Suppressor macrophage treated with lipopolysaccharide for 1 hour (primary cell): ENCODE data around the gene TFAP2E.
A peak's percentile ranks its signal among the peaks of the same experiment; 100 is the strongest.

Source experiments
- DNase-seq, 3 donors: peaks; one replicate each; pipeline ENCODE4 v3.0.0-alpha.2; 2020 to 2022

The TFAP2E gene

DNA sequence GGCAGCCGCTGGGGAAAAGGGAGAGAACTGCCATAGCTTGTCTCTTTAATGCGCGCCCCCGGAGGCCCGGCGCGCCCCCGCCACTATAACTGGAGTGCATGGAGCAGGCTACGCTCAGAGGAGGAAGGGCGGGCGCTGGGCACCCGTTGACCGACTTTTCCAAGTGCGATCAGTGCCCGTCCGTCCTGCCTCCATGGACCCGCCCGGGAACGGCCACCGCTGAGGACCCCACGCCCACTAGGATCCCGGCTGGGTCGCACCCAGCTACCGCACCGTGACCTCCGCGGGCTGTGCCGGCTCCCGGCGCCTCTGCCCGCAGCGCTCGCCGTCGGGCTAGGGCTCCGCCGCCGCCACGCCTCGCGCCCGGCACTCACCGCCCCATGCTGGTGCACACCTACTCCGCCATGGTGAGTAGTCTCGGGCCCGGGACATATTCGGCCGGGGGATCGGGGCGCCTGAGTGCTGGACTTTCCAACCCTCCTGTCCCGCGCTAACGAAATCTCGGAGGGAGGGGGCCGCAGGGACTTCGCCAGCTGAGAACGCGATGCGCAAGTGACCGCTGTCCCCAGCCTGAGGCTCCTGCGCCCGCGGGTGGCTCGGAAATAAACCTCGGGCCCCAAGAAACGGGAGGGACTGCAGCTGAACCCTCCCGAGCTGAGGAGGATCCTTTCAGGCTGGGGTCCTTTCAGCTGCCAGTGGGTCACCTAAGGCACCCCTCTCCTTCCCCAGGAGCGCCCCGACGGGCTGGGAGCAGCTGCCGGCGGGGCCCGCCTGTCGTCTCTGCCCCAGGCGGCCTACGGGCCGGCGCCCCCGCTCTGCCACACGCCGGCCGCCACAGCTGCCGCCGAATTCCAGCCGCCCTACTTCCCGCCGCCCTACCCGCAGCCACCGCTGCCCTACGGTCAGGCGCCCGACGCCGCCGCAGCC is at the start of gene TFAP2E:
TSS of gene TFAP2E (plus strand) at position 117 of the 927 bp plus-strand sequence. CDS start at position 381, 264 bp downstream.
- DNase-seq = peak; percentile 55 to 74 (median 63)

DNA sequence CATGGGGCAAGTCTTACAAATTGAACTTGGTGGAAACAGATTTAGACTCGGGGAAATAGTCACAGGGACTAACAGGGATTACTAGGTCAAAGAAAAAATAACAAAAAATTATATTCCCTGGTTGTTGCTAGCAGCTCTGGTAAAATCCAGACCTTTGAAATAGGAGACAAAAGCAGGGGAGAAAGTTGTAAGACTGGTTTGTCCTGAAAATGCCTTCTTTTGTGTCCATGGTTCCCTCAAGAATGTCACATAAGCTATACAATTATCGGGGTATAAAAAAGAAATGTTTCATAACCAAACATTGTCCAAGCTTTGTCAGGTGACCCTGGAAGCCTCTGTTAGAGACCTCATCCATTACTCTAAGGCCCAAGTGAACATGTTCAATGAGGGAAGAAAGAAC is 49.0 kb upstream of the TFAP2E start:
- no peak for DNase-seq

DNA sequence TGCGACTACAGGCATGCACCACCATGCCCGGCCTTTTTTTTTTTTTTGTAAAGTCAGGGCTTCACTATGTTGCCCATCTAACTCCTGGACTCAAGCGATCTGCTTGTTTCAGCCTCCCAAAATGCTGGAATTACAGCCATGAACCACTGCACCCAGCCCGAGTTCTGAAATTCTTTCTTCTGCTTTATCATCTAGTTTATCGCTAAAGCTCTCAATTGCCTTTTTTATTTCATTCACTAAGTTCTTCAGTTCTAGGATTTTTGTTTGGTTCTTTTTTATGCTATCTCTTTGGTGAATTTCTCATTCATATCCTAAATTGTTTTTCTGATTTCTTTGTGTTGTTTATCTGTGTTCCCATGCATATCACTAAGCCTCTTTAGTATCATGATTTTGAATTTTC is 42.9 kb upstream of the TFAP2E start:
- no peak for DNase-seq

DNA sequence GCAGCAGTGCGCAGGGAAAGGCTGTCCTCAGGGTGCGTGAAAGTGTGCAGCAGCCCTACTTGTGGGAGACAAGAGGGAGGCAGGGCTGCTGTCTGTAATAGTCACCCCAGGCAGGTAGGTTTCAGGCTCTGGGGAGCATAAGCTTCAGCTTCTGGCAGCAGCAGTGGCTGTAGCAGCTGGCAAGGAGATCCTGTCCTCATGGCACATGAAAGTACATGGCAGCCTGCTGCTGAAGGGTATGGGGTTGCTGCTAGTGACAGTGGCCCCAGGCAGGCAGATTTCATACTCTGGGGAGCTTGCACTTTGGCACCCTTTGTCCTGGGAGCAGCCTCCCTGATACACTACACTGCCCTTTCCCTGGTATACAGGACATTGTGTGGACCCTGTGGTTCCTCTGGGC is 42.2 kb upstream of the TFAP2E start:
- no peak for DNase-seq

DNA sequence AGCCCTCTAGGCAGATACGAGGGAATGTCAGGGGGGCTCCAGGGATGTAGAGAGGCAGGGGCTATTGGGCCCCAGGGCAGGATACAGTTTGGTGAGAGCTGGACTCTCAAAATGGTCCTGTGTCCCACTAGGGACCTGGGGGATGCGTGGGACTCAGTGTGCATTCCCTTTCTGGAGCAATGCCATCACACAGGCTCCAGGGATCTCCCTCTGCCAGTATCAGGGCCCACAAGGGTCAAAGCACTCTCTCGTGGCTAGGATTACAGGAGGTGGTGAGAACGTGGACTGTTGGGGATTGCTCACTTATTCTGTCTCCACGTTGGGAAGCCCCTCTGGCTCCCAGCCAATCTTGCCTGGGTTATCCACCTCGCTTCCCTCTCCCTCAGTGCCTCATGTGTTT is 41.7 kb upstream of the TFAP2E start:
- peak in 2 of 3 donors; percentile 22 to 31 for DNase-seq

DNA sequence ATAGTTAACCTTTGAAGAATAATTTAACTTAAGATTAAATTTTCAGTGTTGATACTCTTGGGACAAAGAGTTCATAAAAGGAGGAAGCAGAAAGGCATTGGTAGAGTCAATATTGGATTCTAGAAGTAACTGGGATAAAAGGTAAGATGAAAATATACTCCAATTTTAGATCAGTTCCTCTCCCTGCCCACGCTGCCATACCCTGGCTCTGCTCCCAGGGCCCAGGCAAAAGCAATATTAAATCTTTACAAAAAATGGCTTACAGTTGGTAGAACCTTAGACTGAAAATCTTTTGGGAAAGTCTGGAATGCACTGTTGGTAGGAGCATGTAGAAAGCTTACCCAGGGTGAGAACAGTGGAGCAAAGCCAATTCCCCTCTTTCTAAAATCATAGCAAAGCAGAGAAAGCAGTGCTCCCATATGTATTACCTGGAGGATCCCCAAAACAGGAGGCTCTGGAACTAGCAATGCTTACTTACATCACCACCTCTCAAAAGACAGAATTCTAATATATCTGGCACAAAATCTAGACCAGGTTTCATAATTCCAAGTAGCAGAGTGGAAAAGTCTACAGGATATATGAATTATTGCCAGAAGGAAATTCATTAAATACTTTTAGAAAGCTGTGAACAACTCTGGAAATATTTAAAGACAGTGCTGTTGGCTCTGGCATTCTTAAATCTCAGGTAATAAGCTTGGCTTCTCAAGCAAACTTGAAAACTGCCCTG is 40.5 kb upstream of the TFAP2E start:
- DNase-seq = no peak

DNA sequence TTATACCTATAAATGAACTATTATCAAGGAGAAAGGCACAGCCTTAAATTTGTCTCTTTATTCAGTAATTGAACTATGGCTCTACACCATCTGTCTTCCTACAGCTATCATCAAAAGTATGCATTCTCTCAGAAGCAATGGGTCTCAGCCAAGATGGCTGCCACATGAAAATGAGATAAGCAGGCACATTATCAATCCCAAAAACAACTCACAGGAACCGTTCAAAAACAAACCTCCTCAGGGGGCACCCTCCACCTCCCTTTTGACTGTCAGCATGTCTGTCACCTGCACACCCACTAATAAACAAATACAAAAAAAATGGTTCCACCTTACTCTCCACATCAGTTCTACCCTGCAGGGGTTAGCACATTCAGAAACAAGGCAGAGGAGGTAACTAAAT is 39.5 kb upstream of the TFAP2E start:
- DNase-seq = no peak

DNA sequence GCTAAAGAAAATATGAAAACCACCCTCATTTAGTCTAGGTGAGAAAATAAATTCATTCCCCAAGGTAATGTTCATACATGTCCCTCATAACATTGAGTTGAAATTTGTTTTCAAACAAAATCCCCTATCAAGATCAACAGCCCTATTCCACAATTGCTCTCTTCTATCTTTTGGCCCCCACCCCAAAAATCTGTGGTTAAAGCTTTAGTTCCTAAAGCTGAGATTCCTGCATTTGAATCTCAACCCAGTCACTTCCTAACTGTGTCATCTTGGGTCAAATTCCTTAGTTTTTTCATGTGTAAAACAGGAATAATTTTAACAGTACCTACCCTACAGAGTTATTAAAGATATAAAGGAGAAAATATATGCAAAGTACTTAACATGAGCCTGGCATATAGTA is 37.9 kb upstream of the TFAP2E start:
- DNase-seq = no peak

DNA sequence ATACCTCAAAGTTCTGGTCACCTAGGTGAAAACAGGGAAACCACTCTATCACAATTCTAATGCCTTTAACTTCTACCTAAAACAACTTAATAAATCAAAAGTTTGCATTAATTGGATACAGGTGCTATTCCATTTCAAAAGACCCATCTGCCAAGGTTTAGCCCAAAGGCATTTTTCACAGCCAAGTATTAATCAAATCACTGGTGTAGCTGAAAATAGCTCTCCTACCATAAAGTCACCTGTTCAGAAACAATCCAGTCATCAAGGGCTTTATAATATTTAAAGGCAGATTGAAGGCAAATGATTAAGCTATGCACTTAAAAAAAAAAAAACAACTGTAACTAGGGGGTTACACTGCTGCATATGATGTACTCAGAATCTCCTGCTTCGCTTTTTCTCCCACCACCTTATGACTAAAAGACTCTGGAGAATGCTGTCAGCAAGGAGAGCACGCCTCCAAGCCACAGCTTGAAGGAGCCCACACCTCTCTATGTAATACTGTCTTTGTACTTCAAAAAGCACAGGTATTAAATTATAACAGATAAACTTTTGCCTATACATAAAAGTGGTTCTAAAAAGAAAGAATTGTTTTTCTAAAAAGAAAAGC is 36.5 kb upstream of the TFAP2E start:
- no peak for DNase-seq

DNA sequence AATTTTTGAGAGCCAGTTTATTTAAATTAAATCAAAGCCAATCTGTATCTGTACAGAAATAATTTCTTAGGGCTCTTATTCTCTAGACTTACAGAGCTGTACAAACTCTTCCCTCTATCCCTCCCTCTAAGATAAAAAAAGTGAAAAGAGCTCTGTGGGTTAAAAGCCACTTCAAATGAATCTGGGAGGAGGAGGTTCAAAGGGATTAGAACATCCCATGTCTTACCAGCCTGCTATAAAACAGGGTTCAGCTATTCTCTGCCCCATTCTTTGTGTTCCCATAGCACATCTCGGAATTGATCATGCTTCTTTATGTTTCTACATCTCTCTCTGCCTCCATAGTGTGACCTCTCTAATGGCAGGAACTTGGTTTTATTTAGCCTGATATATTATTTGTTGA is 35.3 kb upstream of the TFAP2E start:
- DNase-seq = no peak

DNA sequence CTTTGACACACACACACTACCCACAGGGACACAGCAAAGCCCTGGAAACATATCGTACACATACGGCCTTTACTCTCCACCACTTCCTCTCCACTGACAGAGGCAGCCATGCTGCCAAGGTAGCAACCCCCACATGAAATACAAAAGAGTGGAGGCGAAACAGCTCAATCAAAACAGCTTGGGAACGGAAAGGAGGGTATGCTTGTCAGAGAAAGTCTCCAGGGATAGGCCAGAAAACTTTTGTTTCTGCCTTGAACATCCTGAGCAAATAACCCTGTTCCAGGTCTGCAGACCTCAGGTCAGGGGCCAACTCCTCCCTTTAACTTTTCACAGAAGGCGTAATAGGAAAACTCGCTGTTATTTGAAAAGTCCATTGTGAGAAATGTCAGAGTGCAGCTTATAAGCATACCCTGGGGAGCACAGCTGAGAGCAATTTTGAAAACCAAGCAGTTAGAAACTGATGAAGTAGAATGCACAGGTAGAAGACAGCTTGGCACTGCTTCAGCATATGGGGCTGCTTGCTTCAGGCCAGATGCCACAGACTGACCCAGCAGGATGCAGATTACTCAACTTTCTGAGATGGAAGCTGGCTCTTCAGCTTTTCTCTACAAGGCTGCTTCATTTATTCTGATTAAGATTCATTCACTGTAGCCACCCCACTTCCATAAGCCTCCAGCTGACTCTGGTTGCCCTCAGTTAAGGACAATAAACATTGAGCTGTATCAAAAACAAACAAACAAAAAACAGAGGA is 33.9 kb upstream of the TFAP2E start:
- DNase-seq = no peak

DNA sequence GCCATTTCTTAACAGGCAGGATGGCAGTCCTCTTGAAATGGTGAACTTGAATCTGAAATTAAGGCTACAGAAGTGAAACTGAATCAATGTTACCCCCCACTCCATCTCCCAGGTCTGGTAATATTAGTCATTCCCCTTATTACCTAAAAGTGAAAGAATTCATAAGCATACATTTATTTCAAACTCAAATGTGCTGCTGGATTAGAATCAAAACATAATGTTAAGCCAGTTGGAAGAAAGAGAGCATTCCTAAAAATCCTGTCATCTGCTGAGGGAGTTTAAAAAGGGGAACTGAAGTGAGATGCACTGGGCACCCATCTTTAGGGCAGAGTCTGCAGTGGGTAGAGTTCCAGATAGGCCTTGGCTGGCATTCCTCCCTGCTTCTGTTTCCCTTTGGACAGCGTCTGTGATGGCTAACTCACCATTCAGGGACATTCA is 33.3 kb upstream of the TFAP2E start:
- DNase-seq = peak; percentile 23 to 53 (median 29)

DNA sequence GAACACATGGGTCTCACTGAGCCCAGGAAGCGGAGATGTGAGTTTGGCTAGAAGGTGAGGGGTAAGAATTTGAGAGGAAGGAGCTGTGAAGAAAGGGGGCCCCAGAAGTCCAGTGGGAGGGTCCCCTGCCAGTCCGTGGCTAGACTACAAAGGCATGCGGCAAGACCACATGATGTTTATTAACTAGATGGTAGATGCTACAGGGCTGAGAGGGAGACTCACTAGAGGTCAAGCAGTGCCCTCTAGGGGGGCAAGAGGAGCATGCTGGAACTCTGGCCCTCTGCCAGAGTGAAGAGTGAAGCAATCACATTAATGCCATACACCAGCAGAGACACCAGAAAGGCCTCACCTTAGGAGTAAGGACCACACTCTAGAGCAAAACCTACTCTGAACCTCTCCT is 28.1 kb upstream of the TFAP2E start:
- peak; percentile 69 to 79 (median 70) for DNase-seq

DNA sequence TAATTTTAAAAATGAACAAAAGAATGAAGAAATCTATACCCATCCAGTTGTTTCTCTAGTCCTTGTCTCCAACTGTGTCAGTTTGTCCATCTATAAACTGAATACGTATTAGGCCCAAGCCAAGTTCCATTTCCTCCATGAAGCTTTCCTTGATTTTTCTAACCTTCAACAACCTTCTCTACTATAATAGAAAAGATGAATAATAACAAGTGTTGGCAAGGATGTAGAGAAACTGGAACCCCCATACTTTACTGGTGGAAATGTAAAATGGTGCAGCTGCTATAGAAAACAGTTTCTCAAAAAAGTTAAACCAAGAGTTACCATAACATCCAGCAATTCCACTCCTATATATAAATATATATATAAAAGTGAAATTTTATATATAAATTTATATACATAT is 26.5 kb upstream of the TFAP2E start:
- no peak for DNase-seq

DNA sequence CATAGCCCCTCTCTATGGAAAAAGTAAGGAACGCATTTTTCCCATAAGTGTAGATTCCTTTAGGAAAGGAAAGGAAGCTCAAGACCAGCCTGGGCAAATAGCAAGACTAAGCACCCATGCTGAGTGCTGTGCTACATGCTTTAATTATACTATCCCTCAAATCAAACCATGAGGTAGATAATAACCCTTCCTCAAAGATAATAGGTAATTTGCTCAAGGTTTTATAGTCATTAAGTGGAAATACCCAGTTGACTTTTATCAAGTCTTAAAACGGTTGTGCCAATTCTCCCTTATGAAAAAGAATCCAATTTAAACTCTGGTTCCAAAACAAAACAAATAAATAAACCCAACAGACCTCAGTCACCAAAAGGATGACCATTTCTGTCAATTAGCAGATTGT is 19.3 kb upstream of the TFAP2E start:
- no peak for DNase-seq

DNA sequence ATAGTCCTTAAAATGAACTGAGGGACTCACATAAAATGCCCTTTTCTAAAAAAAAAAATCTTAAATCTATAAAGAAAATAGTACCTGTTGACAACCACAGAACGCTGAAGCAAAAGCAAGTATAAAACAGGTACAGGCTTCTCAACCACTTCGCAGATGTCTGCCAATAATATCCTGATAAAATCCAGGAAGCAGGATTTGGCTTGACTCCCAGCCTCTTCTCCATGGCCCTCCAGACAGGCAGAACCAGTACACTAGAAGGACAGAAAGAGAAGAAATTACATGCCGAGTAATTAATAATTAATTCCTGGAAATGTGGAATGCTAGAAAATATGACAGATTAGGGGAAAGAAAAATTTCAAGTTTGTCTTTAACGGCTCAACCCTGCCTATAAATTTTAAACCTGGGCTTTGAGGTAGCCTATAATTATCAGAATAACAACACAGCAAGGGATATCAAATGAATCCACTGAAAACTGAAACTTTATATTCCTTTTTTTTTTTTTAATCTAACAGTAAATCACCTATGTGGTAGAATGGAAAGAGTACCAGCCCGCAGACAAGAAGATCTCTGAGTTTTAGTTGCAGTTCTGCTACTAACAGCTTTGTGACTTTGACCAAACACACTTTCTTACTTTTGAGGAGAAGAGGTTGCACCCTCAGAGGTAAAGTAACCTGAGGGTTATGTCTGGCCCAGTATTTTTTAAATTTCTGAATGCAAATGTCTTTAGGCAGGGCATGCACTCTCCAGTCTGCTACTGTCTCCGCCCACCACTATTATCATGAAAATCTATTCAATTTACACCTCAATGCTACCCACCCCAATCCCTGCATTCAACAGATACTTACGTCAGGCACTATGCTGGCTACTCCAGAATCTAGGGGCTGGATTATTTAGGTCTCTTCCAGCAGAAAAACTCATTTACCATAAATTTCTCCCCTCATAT is 18.6 kb upstream of the TFAP2E start:
- DNase-seq = no peak

DNA sequence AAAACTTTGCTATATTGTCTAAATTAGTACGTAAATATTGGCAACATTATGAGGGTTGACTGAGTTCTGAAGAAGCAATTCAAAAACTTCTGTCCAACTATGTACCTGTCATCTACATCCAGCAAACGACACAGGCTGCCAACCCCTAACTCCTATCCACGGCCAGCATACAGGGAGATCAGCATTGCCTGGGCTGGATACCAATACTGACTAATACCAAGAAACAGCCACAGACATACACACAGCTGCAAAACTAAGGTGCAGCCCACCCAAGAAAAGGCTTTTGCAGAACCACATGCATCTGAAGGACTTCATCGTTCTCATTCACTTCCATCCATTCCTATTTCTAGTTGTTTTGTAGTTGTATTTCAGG is 17.9 kb upstream of the TFAP2E start:
- DNase-seq = no peak

DNA sequence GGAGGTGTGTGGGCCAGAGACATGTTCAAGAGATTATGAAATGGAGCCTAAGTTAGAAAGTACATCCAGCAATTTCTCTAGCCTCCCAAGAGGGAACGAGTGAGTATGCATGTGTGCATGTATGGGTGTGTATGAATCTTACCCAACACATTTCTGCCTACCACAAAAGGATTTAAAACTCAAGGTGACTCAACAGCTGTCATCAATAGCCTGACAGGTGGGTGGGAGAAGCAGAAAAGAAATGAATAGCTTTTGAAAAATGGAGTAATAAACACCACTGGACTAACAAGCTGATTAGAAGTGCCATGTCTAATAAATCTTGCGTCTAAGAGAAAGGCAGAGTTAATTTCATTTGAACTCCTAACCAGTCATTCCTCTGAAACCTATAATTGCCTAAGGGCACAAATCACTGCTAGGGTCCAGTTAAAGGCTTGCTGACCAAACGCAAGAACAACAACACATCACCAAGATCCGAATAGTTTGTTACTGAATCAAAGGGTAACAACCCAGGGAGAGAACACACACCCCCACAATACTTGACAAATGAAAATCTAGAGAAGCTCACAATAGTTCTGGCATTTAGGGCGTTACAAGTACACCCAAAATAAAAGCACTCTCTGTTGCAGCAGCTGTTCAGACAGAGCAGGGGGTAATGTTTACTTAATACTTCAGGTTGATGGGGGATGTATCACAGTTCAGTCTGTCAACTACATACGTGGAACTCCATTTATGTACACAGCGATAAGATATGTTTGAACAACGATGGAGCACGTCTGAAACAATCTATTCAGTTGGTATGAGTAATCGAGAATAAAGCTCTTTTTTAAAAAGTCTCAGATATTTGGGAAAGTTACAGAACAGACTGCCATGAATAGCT is 17.3 kb upstream of the TFAP2E start:
- no peak for DNase-seq

DNA sequence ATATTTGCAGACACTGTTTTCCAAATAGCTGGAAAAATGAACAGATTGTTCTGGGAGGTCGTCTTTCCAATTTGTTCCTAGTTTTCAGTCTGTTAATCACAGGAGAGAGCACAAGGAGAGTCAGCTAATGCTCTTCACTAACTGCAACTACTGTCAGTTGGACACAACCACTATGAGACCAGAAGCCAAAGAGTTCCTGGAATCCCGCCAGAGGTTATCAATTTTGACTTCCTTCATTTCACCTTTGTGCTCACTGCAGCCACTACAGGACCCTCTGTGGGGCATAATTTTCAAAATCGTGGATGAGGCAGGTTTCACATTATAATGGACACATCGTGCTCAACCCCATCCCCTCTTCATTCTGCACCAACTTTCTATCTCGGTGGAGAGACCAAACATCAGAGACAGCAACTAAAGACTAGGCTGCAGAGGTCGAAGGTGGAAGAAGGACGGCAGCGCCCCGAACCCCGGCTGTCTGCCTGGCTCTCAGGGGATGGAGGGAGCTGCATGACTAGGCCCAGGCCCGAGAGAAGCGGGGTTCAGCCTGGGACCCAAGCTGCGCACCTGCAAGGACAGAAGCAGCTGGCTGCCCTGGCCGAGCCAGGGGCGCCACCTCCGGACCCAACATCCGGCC is 16.5 kb upstream of the TFAP2E start:
- no peak for DNase-seq

DNA sequence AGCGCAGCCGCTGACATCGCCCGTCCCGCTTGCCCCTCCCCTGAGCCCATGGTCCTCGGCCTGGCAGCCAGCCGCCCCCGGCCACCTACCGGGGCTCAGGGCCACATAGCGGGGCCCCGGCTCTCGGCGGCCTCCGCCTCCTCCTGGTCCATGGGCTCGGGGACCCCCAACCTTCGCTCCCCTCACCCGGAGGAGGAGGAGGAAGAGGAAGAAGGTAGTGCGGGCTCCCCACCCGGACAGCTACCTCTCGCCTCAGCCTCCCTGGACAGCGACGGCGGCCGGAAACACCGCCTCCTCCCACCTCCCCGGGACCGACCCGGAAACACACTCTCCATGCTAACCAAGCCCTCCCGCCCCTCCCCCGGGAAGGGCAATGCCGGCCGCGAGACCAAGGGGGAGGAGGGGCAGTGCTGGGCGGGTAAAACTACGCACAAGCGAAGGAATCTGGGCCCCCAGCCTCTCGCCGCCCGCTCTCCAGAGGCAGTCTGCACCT is 15.9 kb upstream of the TFAP2E start, which contains the start of gene KIAA0319L:
TSS of gene KIAA0319L (minus strand) at position 286 of the 493 bp plus-strand sequence. CDS start 2,912 bp downstream, outside the sequence.
- peak; percentile 48 to 89 (median 79) for DNase-seq
